ENCODE measurements around the gene PPP2R2C. TPM values are rescaled to one million over a fixed set of nuclear protein-coding genes. Genes with fewer than 3 reads are reported as not detected.

Gene PPP2R2C
- total RNA-seq = 2.2 TPM

GRCh38 chr4:6472387-6473263, at the start of gene PPP2R2C:
Gene PPP2R2C (minus strand): TSS chr4:6472614. CDS start chr4:6472229, 385 bp downstream.
- peak within 1 kb of the TSS in 1 of 2 donors; percentile 76 for H3K4me3 ChIP-seq
- peaks cover 8% of the 10 kb centered on the region for H3K27me3 ChIP-seq
- TF ChIP-seq CTCF (IDR thresholded peaks at IDR 0.05) = no peak
- no peaks in the 10 kb centered on the region for H3K9me3 ChIP-seq
- peaks cover 0 to 10% of the 10 kb centered on the region in 2 donors for H3K4me1 ChIP-seq
- no peak within 1 kb of the TSS for H3K27ac ChIP-seq
- H3K36me3 ChIP-seq = no peaks in the 10 kb centered on the region
- intact Hi-C loops (cut with DNase I) = no loop called here
- DNase-seq (ENCODE audit: low spot score in 2 of 2) = peak in 1 of 2 donors; percentile 18

- no peak for TF ChIP-seq CTCF (IDR thresholded peaks at IDR 0.05)
- Histone ChIP-seq H3K36me3 (no peaks in the 10 kb centered on the region), H3K4me1 (no peaks in the 10 kb centered on the region), H3K27me3 (no peaks in the 10 kb centered on the region), H3K27ac (no peak overlapping the region), H3K4me3 (no peak overlapping the region), H3K9me3 (peaks cover 0 to 2% of the 10 kb centered on the region in 2 donors)
- DNase-seq (ENCODE audit: low spot score in 2 of 2) = no peak
- intact Hi-C loops (cut with DNase I) = no loop called here
These were observed 48.6 kb upstream of the PPP2R2C start for GRCh38 chr4:6520978-6521377.

GRCh38 chr4:6520051-6520636, 47.7 kb upstream of the PPP2R2C start:
- no peak for DNase-seq (ENCODE audit: low spot score in 2 of 2)
- Histone ChIP-seq H3K4me1 (no peaks in the 10 kb centered on the region), H3K4me3 (no peak overlapping the region), H3K9me3 (peaks cover 0 to 2% of the 10 kb centered on the region in 2 donors), H3K27me3 (no peaks in the 10 kb centered on the region), H3K36me3 (no peaks in the 10 kb centered on the region), H3K27ac (no peak overlapping the region)
- TF ChIP-seq CTCF (IDR thresholded peaks at IDR 0.05) = no peak
- intact Hi-C loops (cut with DNase I) = no loop called here

GRCh38 chr4:6517171-6517570, 44.8 kb upstream of the PPP2R2C start:
- Histone ChIP-seq H3K4me3 (no peak overlapping the region), H3K4me1 (no peaks in the 10 kb centered on the region), H3K27me3 (no peaks in the 10 kb centered on the region), H3K36me3 (no peaks in the 10 kb centered on the region), H3K9me3 (peaks cover 0 to 6% of the 10 kb centered on the region in 2 donors), H3K27ac (no peak overlapping the region)
- DNase-seq (ENCODE audit: low spot score in 2 of 2) = no peak
- intact Hi-C loops (cut with DNase I) = no loop called here
- no peak for TF ChIP-seq CTCF (IDR thresholded peaks at IDR 0.05)

GRCh38 chr4:6516762-6517161, 44.3 kb upstream of the PPP2R2C start:
- no peak for DNase-seq (ENCODE audit: low spot score in 2 of 2)
- intact Hi-C loops (cut with DNase I) = no loop called here
- no peak for TF ChIP-seq CTCF (IDR thresholded peaks at IDR 0.05)
- H3K27me3 ChIP-seq = no peaks in the 10 kb centered on the region
- no peaks in the 10 kb centered on the region for H3K4me1 ChIP-seq
- H3K9me3 ChIP-seq = peaks cover 0 to 6% of the 10 kb centered on the region in 2 donors
- H3K36me3 ChIP-seq = no peaks in the 10 kb centered on the region
- H3K27ac ChIP-seq = no peak overlapping the region
- no peak overlapping the region for H3K4me3 ChIP-seq

Data from ascending aorta (tissue), 2 donors.